ENCODE data around the gene EN2.
"Not testable (repeated sequence)": the region's sequence is repeated elsewhere in the genome, so short reads cannot be mapped to it uniquely, and the experiment has no call there.

EN2 gene

DNA sequence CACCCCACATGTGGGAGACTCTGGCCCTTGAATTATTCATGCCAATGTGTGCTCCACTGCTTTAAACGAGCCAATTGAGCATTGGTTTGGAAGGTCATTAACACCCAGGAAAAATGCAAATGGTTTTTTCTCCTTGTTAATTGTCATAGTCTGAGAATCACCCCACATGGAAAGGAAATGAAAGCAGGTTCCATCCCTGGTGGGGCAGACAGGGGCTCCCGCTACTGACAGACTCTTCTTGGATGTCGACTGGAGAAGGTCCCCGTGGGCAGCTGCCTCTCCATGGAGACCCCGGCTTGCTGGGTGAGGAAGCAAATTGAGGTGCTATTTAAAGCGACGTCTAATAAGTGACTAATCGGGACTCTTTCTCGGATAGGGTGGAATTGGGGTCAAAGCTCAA is 32.0 kb upstream of the EN2 start:
- no peak for DNase-seq (ENCODE audit: low spot score)

GRCh38 chr7:155426543-155427410 is 31.2 kb upstream of the EN2 start:
- DNase-seq (ENCODE audit: low spot score): no peak

- no peak for DNase-seq (ENCODE audit: low spot score)
These were observed 30.4 kb upstream of the EN2 start for GRCh38 chr7:155427411-155428038.

GRCh38 chr7:155428171-155428834 is 29.6 kb upstream of the EN2 start:
- no peak for DNase-seq (ENCODE audit: low spot score)

DNA sequence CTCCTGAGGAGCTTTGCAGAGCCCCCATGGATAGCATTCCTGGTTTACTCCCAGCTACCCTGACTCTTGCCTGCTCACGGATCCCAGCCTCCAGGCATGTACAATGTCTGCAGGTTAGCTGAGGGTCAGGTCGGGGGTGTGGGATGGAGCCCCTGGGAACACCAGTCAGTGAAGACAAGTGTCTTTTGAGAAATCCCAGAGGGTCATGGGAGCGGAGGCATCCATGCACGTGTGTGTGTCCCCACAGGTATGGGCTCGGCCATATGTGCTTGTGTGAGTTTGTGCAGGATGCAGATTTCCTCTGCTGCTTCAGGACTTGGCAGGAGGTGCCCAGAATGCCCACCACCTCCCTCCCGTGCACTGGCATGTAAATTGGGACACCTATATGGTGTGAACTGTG is 28.3 kb upstream of the EN2 start:
- DNase-seq (ENCODE audit: low spot score): no peak

- no peak for DNase-seq (ENCODE audit: low spot score)
These were observed 27.3 kb upstream of the EN2 start for GRCh38 chr7:155430606-155431005.

DNA sequence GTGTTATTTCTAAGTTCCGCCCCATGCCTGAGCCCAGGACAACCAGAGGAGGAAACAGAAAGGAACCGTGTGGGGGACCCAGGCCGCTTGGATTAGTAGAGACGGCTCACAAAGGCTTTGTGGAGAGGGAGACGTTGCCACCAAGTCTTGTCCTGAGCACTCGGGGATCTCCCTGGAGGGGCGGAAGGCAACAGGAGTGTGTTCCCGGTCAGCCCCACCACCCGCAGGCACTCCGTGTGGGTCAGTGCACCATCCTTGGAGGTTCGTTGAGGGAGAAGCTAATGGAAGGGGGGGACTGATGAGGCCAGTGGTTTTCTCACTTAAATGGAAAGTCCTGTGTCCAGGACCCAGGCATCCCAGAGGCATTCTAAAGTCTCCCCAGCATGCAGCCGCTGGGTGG is 26.7 kb upstream of the EN2 start:
- no peak for DNase-seq (ENCODE audit: low spot score)

DNA sequence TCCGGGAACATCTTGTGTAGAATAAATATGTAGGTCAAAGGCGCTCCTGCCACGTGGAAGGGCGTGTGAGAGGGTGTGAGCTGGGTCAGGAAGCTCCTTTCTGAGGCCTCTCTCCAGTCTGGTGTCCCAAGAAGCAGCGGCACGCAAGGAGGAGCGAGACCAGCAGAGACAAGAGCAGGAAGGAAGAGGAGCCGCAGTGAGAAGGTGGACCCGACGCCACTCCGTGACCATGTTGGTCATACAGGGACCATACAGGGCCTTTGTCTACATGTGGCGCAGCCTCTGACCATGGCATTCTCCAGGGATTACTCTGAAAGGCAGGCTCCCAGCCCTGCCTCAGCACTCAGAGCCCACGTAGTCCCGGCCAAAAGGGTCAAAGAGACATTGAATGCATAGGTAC is 26.2 kb upstream of the EN2 start:
- DNase-seq (ENCODE audit: low spot score): no peak

GRCh38 chr7:155435110-155435509 is 22.8 kb upstream of the EN2 start:
- no peak for DNase-seq (ENCODE audit: low spot score)

DNA sequence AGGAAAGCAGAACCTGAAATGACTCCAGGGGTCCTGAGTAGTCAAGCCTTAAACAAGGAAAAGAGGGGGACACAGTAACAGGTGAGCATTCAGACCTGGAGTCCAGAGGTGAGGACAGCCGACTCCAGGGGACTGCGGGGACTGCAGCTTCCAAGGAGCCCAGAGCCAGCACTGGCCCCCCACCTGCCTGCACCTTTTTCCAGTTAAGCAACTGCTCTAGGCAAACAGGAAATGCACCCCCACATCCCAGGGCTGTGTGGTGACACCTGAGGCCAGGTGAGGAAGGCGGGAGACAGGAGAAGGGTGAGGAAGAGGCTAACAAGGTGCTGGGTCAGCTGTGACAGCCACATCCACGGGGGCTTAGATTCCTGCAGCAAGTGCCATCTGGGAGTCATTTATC is 20.1 kb upstream of the EN2 start:
- DNase-seq (ENCODE audit: low spot score): no peak

DNA sequence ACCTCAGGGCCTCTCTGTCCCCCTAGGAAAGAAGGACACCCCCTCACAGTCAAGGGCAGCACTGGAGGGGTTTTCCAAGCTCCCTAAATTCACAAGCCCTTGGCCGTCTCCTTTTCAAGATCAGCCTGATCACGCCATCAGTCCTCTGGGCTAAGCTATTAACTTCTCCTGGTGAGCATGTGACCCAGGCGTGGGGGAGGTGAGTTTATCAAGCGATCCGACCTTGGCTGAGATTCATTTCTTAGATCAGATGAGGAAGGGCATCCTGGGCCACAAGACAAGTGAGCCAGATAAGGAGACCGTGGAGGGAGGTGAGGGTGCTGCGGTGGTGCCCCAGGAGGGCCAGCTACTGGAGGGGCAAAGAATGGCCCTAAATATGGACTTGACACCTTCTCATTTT is 19.2 kb upstream of the EN2 start:
- no peak for DNase-seq (ENCODE audit: low spot score)

- no peak for DNase-seq (ENCODE audit: low spot score)
These were observed 18.5 kb upstream of the EN2 start for GRCh38 chr7:155439311-155440017.

GRCh38 chr7:155440018-155440410 is 17.9 kb upstream of the EN2 start:
- DNase-seq (ENCODE audit: low spot score): no peak

DNA sequence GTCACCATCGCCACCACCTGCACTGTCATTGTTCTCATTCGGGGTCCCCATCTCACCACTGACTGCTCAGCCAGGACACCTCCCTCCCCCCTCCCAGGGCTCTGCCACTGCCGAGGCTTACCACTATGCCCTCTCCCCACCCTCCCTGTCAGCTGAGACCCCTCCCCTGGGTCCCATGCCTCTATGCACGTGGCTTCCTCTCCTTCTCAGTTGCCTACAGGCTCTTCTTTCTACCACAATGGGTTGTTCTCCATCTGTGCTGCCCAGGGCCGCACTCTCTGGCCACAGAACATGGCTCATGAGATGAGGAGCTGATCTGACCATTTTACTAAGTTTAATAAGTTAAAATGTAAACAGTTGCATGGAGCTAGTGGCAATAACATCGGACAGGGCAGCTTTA is 16.1 kb upstream of the EN2 start:
- DNase-seq (ENCODE audit: low spot score): no peak

- no peak for DNase-seq (ENCODE audit: low spot score)
These were observed 13.2 kb upstream of the EN2 start for GRCh38 chr7:155444746-155445145.

GRCh38 chr7:155445606-155446005 is 12.3 kb upstream of the EN2 start:
- not testable (repeated sequence) for DNase-seq (ENCODE audit: low spot score)

- DNase-seq (ENCODE audit: low spot score): no peak
These were observed 10.3 kb upstream of the EN2 start for GRCh38 chr7:155447603-155448002.

GRCh38 chr7:155448632-155449007 is 9.3 kb upstream of the EN2 start:
- no peak for DNase-seq (ENCODE audit: low spot score)

GRCh38 chr7:155449008-155449868 is 8.7 kb upstream of the EN2 start:
- DNase-seq (ENCODE audit: low spot score): no peak

DNA sequence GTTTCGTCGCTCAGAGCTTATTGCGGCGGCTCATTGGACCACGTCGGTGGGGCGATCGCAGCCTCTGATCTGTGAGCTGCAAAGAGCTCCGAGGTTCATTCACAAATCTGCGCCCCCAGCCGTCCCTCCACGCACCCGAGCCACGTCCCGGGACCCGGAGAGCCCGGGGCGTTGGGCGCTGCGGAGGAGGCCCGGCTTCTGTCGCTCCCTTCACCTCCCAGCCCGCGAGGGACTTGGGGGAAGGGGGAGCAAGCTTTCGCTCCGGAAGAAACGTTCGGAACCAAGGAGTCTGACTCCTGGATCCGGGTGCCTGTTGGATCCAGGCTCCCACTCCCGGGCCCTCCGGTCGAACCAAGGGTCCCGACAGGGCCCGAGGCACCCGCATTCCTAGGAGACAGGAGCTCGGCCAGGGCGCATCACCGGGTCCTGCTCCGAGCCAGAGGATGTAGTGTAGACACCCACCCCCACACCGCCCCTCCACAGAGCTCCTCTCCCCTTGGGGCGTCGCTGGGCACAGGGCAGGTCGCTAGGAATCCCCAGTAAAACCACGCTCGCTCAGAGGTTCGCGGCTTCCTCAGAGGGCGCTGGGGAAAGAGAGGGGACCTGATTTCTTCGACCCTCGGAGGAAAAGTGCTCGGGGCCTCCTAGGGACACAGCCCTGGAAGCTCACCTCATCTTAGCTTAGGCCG is 7.9 kb upstream of the EN2 start:
- DNase-seq (ENCODE audit: low spot score): no peak

GRCh38 chr7:155450558-155450969 is 7.4 kb upstream of the EN2 start:
- DNase-seq (ENCODE audit: low spot score): no peak
